Right ventricle myocardium superior (tissue), 1 donor: Measurements from ENCODE around the gene ZNF655. TPM values are rescaled to one million over a fixed set of nuclear protein-coding genes. Genes with fewer than 3 reads are reported as not detected.

ENCODE experiments used
- ATAC-seq: fragments of 200-7000 bp; cut with Tn5 transposase; one replicate; pipeline ENCODE4 v1.9.1; 2020; ENCODE audit warnings: mild to moderate bottlenecking; ENCODE audit not compliant: poor library complexity
- DNase-seq: peaks from one replicate; pipeline ENCODE4 v3.0.0-alpha.2; 2020
- intact Hi-C: fragments of 100-400 bp; cut with DNase I; formaldehyde crosslinking; loops from one replicate; pipeline ENCODE4 v1.11.2; 2022
- total RNA-seq: library from RNA; stranded (reverse); fragmentation: NEBNext Ultra II Directional; extraction: Animal tissue kit (Norgen Biotek cat#: 25700); gene quantifications from one replicate; pipeline ENCODE4 v1.2.1, GENCODE V29; 2021
- donor health status: DM: no; HTN: yes; CAD: no; lungs with severe emphysema.

The ZNF655 gene
- total RNA-seq, 1 donor from 2014 or later, result 24.0 TPM

DNA sequence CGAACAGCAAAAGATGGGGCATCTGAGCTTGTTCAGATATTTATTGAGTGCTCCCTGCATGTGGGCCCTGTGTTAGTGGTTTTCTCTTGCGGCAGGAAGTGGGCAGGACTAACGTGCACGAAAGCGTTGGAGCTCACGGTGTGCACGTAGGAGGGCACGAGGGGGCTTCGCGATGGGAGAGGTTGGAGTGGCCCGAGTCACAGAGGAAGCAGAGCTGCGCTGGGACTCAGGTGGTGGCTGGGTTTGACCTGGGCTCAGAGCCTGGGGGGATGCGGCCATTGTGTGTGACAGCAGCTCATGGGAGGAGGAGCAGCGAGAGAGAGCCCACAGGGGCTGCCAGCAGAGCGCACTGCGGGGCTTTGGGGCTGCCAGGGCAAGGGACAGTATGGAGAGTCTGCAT lies 66.0 kb downstream of the ZNF655 start:
- DNase-seq, result no peak
- ATAC-seq, result no peak
- intact Hi-C loops, result no loop called here

DNA sequence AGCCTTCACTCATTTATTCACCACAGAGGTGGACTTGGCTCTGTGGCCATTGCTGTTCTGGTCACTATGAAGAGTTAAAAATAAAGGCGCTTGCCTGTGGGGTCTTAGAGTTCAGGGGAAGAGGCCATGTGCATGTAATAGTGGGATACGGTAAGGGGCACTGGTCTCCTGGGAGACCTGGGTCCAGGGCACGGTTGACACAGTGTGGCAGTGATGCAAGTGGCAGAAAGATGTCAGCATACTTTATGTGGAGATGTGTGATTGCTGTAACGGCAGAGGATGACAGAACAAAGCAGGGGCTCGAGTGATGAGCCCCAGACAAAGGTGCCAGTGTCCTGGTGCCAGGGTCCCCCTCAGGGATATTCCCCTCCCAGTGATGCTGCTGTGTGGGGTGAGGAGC lies 66.9 kb downstream of the ZNF655 start:
- intact Hi-C loops, result no loop called here
- no peak for DNase-seq
- no peak for ATAC-seq

DNA sequence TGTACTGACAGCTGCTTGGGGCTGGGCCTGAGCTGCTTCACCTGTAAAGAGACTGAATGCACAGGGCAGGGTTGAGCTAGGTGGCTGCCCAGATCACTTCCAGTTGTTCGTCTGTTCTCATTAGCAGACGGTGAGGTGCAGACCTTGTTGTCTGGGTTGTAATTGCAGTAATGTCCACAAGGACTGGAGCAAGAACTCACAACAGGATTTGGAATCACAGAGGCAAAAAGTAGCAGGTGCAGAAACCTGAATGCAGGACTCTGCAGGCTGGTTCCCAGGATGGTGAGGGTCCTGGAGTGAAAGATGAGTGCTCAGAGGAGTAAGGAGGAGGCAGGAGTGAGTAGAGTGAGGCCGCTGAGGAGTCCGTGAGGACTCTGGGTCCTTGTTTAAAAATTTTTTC lies 67.5 kb downstream of the ZNF655 start:
- DNase-seq (no peak), ATAC-seq (no peak)
- intact Hi-C loops, result no loop called here

Other genes with a start within 250 kb of the ZNF655 start
- gene ARPC1A, start 232.7 kb upstream of the ZNF655 start, total RNA-seq, result 133 TPM
- 40.6 TPM for gene ARPC1B, start 183.9 kb upstream of the ZNF655 start, total RNA-seq
- gene PDAP1, start 150.0 kb upstream of the ZNF655 start, total RNA-seq, result 97.7 TPM
- 31.5 TPM for gene BUD31, start 149.7 kb upstream of the ZNF655 start, total RNA-seq
- gene PTCD1, start 119.8 kb upstream of the ZNF655 start, total RNA-seq, result 3.0 TPM
- 19.9 TPM for gene CPSF4, start 119.7 kb upstream of the ZNF655 start, total RNA-seq
- 900 TPM for gene ATP5MF, start 92.5 kb upstream of the ZNF655 start, total RNA-seq
- 3.4 TPM for gene ZNF789, start 85.8 kb upstream of the ZNF655 start, total RNA-seq
- gene ZNF394, start 58.4 kb upstream of the ZNF655 start, total RNA-seq, result 15.8 TPM
- gene ZKSCAN5, start 54.0 kb upstream of the ZNF655 start, total RNA-seq, result 6.1 TPM
- gene FAM200A, start 6.5 kb upstream of the ZNF655 start, total RNA-seq, result 6.5 TPM
- gene TMEM225B, start 39.6 kb downstream of the ZNF655 start, total RNA-seq, result not detected
- 6.9 TPM for gene ZSCAN25, start 58.3 kb downstream of the ZNF655 start, total RNA-seq
- not detected for gene CYP3A5, start 121.4 kb downstream of the ZNF655 start, total RNA-seq
- not detected for gene CYP3A7, start 176.6 kb downstream of the ZNF655 start, total RNA-seq
- gene CYP3A4, start 225.5 kb downstream of the ZNF655 start, total RNA-seq, result 0.70 TPM